ENCODE results near the gene EGF. TPM values are rescaled to one million over a fixed set of nuclear protein-coding genes. Genes with fewer than 3 reads are reported as not detected.
A peak's percentile ranks its signal among the peaks of the same experiment; 100 is the strongest.

Gene EGF
- total RNA-seq, 1 experiment from 2014 or later = not detected

- no peak overlapping the region for H3K4me2 ChIP-seq (ENCODE audit: low read depth, low read length, poor library complexity, severe bottlenecking)
- H4K20me1 ChIP-seq (ENCODE audit: insufficient read depth, low read depth, low read length) = no peaks in the 10 kb centered on the region
- no peaks in the 10 kb centered on the region for H3K9me2 ChIP-seq (replicated peaks; ENCODE audit: insufficient read depth, low read length)
- no peak overlapping the region for H3K4me3 ChIP-seq (ENCODE audit: low read length)
- H3K27me3 ChIP-seq (ENCODE audit: low read length) = no peaks in the 10 kb centered on the region; the same call in 1 of the 2 replicates
- no peaks in the 10 kb centered on the region for H3K36me3 ChIP-seq (ENCODE audit: insufficient read depth, low read length)
- no peaks in the 10 kb centered on the region for H3K9me3 ChIP-seq (ENCODE audit: low read length)
- DNase-seq = peak; percentile 89
- H3K27ac ChIP-seq (ENCODE audit: low read length) = no peak overlapping the region
- no peak overlapping the region for H2AFZ ChIP-seq (ENCODE audit: low read length)
- H3K79me2 ChIP-seq (ENCODE audit: low read length) = no peaks in the 10 kb centered on the region
- H3K9ac ChIP-seq (ENCODE audit: low read length) = no peak overlapping the region
- peaks cover 7% of the 10 kb centered on the region for H3K4me1 ChIP-seq (ENCODE audit: low read length)
Observed at GRCh38 chr4:109998867-109999584, 86.3 kb downstream of the EGF start.

- peaks cover 2% of the 10 kb centered on the region for H3K4me1 ChIP-seq (ENCODE audit: low read length)
- no peak overlapping the region for H3K27ac ChIP-seq (ENCODE audit: low read length)
- no peak overlapping the region for H3K4me3 ChIP-seq (ENCODE audit: low read length)
- DNase-seq = no peak
- no peaks in the 10 kb centered on the region for H3K9me2 ChIP-seq (replicated peaks; ENCODE audit: insufficient read depth, low read length)
- no peak overlapping the region for H3K9ac ChIP-seq (ENCODE audit: low read length)
- H4K20me1 ChIP-seq (ENCODE audit: insufficient read depth, low read depth, low read length) = no peaks in the 10 kb centered on the region
- no peaks in the 10 kb centered on the region for H3K9me3 ChIP-seq (ENCODE audit: low read length)
- H2AFZ ChIP-seq (ENCODE audit: low read length) = no peak overlapping the region
- H3K27me3 ChIP-seq (ENCODE audit: low read length) = no peaks in the 10 kb centered on the region; the same call in 1 of the 2 replicates
- no peak overlapping the region for H3K4me2 ChIP-seq (ENCODE audit: low read depth, low read length, poor library complexity, severe bottlenecking)
- H3K79me2 ChIP-seq (ENCODE audit: low read length) = no peaks in the 10 kb centered on the region
- no peaks in the 10 kb centered on the region for H3K36me3 ChIP-seq (ENCODE audit: insufficient read depth, low read length)
Observed at GRCh38 chr4:109999585-109999912, 86.9 kb downstream of the EGF start.

- no peaks in the 10 kb centered on the region for H3K9me3 ChIP-seq (ENCODE audit: low read length)
- H2AFZ ChIP-seq (ENCODE audit: low read length) = no peak overlapping the region
- H4K20me1 ChIP-seq (ENCODE audit: insufficient read depth, low read depth, low read length) = no peaks in the 10 kb centered on the region
Observed at GRCh38 chr4:110002326-110002725, 89.6 kb downstream of the EGF start.

GRCh38 chr4:110003401-110004187 lies 90.9 kb downstream of the EGF start:
- Histone ChIP-seq H2AFZ (ENCODE audit: low read length) (no peak overlapping the region), H3K79me2 (ENCODE audit: low read length) (no peaks in the 10 kb centered on the region), H3K9ac (ENCODE audit: low read length) (no peak overlapping the region), H3K27me3 (ENCODE audit: low read length) (no peaks in the 10 kb centered on the region; the same call in 1 of the 2 replicates), H3K4me1 (ENCODE audit: low read length) (no peaks in the 10 kb centered on the region), H4K20me1 (ENCODE audit: insufficient read depth, low read depth, low read length) (no peaks in the 10 kb centered on the region), H3K4me2 (ENCODE audit: low read depth, low read length, poor library complexity, severe bottlenecking) (no peak overlapping the region), H3K9me2 (replicated peaks; ENCODE audit: insufficient read depth, low read length) (no peaks in the 10 kb centered on the region), H3K36me3 (ENCODE audit: insufficient read depth, low read length) (no peaks in the 10 kb centered on the region), H3K4me3 (ENCODE audit: low read length) (no peak overlapping the region), H3K9me3 (ENCODE audit: low read length) (no peaks in the 10 kb centered on the region), H3K27ac (ENCODE audit: low read length) (no peak overlapping the region)
- DNase-seq = no peak

More at GRCh38 chr4:110002326-110002725, 89.6 kb downstream of the EGF start:
- no peak overlapping the region for H3K27ac ChIP-seq (ENCODE audit: low read length)
- H3K4me1 ChIP-seq (ENCODE audit: low read length) = no peaks in the 10 kb centered on the region
- DNase-seq = no peak
- H3K4me3 ChIP-seq (ENCODE audit: low read length) = no peak overlapping the region
- H3K79me2 ChIP-seq (ENCODE audit: low read length) = no peaks in the 10 kb centered on the region
- H3K36me3 ChIP-seq (ENCODE audit: insufficient read depth, low read length) = no peaks in the 10 kb centered on the region
- no peaks in the 10 kb centered on the region for H3K9me2 ChIP-seq (replicated peaks; ENCODE audit: insufficient read depth, low read length)
- H3K4me2 ChIP-seq (ENCODE audit: low read depth, low read length, poor library complexity, severe bottlenecking) = no peak overlapping the region
- H3K27me3 ChIP-seq (ENCODE audit: low read length) = no peaks in the 10 kb centered on the region; the same call in 1 of the 2 replicates
- no peak overlapping the region for H3K9ac ChIP-seq (ENCODE audit: low read length)

- Histone ChIP-seq H3K9me2 (replicated peaks; ENCODE audit: insufficient read depth, low read length) (no peaks in the 10 kb centered on the region), H2AFZ (ENCODE audit: low read length) (no peak overlapping the region), H4K20me1 (ENCODE audit: insufficient read depth, low read depth, low read length) (no peaks in the 10 kb centered on the region), H3K9ac (ENCODE audit: low read length) (no peak overlapping the region), H3K36me3 (ENCODE audit: insufficient read depth, low read length) (no peaks in the 10 kb centered on the region), H3K27ac (ENCODE audit: low read length) (no peak overlapping the region), H3K27me3 (ENCODE audit: low read length) (no peaks in the 10 kb centered on the region; the same call in 1 of the 2 replicates), H3K4me2 (ENCODE audit: low read depth, low read length, poor library complexity, severe bottlenecking) (no peak overlapping the region), H3K4me1 (ENCODE audit: low read length) (no peaks in the 10 kb centered on the region), H3K79me2 (ENCODE audit: low read length) (no peaks in the 10 kb centered on the region), H3K9me3 (ENCODE audit: low read length) (no peaks in the 10 kb centered on the region), H3K4me3 (ENCODE audit: low read length) (no peak overlapping the region)
- DNase-seq = no peak
Observed at GRCh38 chr4:110004556-110004955, 91.9 kb downstream of the EGF start.

GRCh38 chr4:110005461-110006056 lies 92.9 kb downstream of the EGF start:
- Histone ChIP-seq H3K79me2 (ENCODE audit: low read length) (no peaks in the 10 kb centered on the region), H3K27ac (ENCODE audit: low read length) (no peak overlapping the region), H3K4me3 (ENCODE audit: low read length) (no peak overlapping the region), H3K4me2 (ENCODE audit: low read depth, low read length, poor library complexity, severe bottlenecking) (no peak overlapping the region), H3K9me3 (ENCODE audit: low read length) (no peaks in the 10 kb centered on the region), H3K4me1 (ENCODE audit: low read length) (no peaks in the 10 kb centered on the region), H3K36me3 (ENCODE audit: insufficient read depth, low read length) (no peaks in the 10 kb centered on the region), H3K9me2 (replicated peaks; ENCODE audit: insufficient read depth, low read length) (no peaks in the 10 kb centered on the region), H4K20me1 (ENCODE audit: insufficient read depth, low read depth, low read length) (no peaks in the 10 kb centered on the region), H3K9ac (ENCODE audit: low read length) (no peak overlapping the region), H3K27me3 (ENCODE audit: low read length) (no peaks in the 10 kb centered on the region; the same call in 1 of the 2 replicates), H2AFZ (ENCODE audit: low read length) (no peak overlapping the region)
- DNase-seq = peak; percentile 80

GRCh38 chr4:110007217-110007616 lies 94.5 kb downstream of the EGF start:
- Histone ChIP-seq H3K9ac (ENCODE audit: low read length) (no peak overlapping the region), H3K9me2 (replicated peaks; ENCODE audit: insufficient read depth, low read length) (no peaks in the 10 kb centered on the region), H2AFZ (ENCODE audit: low read length) (no peak overlapping the region), H3K4me1 (ENCODE audit: low read length) (no peaks in the 10 kb centered on the region), H3K27ac (ENCODE audit: low read length) (no peak overlapping the region), H3K4me3 (ENCODE audit: low read length) (no peak overlapping the region), H3K9me3 (ENCODE audit: low read length) (no peaks in the 10 kb centered on the region), H3K36me3 (ENCODE audit: insufficient read depth, low read length) (no peaks in the 10 kb centered on the region), H3K4me2 (ENCODE audit: low read depth, low read length, poor library complexity, severe bottlenecking) (no peak overlapping the region), H4K20me1 (ENCODE audit: insufficient read depth, low read depth, low read length) (no peaks in the 10 kb centered on the region), H3K27me3 (ENCODE audit: low read length) (no peaks in the 10 kb centered on the region), H3K79me2 (ENCODE audit: low read length) (no peaks in the 10 kb centered on the region)
- DNase-seq = no peak

GRCh38 chr4:110008540-110008939 lies 95.9 kb downstream of the EGF start:
- Histone ChIP-seq H3K9me3 (ENCODE audit: low read length) (no peaks in the 10 kb centered on the region), H3K79me2 (ENCODE audit: low read length) (no peaks in the 10 kb centered on the region), H3K4me2 (ENCODE audit: low read depth, low read length, poor library complexity, severe bottlenecking) (no peak overlapping the region), H2AFZ (ENCODE audit: low read length) (no peak overlapping the region), H4K20me1 (ENCODE audit: insufficient read depth, low read depth, low read length) (no peaks in the 10 kb centered on the region), H3K4me1 (ENCODE audit: low read length) (no peaks in the 10 kb centered on the region), H3K4me3 (ENCODE audit: low read length) (no peak overlapping the region), H3K36me3 (ENCODE audit: insufficient read depth, low read length) (no peaks in the 10 kb centered on the region), H3K27ac (ENCODE audit: low read length) (no peak overlapping the region), H3K27me3 (ENCODE audit: low read length) (no peaks in the 10 kb centered on the region), H3K9ac (ENCODE audit: low read length) (no peak overlapping the region), H3K9me2 (replicated peaks; ENCODE audit: insufficient read depth, low read length) (no peaks in the 10 kb centered on the region)
- DNase-seq = no peak
